ENCODE results near the gene CSNK2A2.
A peak's percentile ranks its signal among the peaks of the same experiment; 100 is the strongest.

The CSNK2A2 gene

DNA sequence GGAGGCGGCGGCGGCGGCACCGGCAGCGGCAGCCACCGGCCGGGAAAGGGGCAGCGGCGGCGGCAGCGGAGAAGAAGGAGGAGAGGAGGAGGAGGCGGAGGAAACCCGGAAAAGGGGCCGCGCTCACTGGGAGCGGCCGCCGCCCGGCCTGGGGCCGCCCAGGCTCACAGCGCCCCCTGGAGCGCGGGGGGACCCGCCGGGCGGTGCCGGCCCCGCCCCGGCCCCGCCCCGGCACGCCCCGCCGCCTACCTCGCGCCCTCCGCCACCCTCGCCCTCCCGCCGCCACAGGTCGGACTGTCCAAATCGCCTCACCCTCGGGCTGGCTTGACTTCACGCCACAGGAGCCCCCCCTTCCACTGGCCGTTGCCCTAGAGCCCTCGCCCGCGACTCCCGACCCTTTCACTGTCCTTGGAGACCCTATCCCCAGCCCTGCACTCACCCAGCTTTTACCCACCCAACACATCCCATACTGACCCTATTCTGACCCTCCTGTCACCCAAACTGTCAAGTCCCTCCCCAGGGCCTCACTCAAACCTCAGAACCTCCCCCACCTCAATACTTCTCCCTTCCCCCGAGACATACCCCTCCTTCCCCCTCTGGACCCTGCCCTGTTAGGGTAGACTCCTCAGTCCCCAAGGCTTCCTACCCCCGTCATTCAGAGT, at the start of gene CSNK2A2:
TSS of gene CSNK2A2 (minus strand) at position 85 of the 662 bp plus-strand sequence. CDS start 370 bp downstream, outside the sequence.
- DNase-seq, result peak; percentile 66 to 71

DNA sequence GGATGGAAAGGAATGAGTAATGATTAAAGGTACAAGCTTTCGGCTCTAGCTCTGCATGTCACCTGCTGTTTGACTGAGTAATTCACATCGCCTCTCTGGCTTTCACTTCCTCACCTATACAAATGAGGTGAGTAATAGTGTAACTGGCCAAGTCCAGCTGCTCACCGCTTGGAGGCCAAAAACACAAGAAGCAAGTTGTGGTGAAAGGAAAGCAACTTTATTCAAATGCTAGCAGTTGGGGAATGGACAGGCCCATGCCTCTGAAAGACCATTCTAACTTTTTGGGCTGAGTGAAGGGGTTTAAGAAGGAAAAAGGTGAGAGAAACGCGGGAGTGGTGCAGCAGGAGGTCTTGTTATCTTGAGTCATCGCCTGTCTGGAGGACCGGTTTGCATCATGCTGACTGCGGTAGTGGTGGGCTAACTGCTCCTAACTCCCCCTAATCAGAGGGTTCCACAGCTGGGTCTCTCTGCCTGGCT, 45.7 kb upstream of the CSNK2A2 start:
- no peak for DNase-seq

DNA sequence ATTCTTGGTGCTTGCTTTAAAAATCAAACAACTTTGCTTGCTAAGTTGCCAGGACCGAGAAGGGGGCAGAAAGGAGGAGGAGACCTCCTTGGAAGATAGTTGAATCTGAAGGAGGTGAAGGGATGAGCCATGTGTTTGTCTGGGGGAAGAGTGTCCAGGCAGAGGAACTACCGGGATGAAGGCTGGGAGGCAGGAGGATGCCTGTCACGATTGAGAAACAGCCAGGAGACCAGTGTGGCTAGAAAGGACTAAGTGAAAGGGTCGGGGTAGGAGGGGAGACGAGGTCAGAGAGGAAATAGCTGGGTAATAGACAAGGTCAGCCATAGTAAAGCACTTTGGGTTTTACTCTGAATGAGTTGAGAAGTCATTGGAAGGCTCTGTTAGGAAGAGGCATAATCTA, 38.9 kb upstream of the CSNK2A2 start:
- DNase-seq, result no peak

DNA sequence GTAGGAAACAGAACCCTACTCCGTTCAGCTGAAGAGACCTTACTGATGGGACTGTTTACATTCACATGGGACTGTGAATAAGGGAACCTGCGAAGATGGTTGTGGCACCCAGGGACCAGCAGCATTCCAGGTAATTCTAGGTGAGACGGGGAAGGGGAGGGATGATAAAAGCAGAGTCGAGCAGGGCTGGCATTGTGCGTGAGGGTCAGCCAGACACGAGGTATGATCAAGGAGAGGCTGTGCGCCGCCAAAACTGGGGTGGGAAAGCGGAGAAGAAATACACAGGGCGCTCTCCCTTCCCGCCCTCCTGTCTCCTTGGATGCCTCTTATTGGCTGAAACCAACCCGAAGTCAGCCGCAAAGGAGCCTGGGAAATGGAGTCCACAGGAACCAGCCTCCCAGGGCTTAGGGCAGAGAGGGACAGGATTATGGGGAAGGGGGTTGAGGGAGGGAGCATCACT, 38.4 kb upstream of the CSNK2A2 start:
- DNase-seq, result peak; percentile 48 to 73

DNA sequence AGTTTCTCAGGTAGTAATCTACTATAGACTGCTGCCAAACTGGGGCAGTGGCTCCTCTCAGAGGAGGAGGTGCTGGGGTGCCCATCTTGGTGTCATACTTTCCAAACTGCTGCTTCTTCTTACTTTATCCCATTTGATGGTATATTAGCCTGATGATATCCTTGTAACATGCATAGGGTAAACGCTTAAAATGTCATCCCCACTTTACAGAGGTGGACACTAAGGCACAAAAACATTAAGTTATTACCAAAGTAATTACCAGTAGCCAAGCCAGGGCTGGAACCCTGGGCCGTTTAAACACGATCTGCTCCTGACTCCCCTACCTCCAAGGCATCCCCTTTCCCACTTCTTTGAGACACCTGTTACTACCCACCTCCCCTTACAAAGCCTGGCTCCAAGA, 37.8 kb upstream of the CSNK2A2 start:
- DNase-seq, result no peak

DNA sequence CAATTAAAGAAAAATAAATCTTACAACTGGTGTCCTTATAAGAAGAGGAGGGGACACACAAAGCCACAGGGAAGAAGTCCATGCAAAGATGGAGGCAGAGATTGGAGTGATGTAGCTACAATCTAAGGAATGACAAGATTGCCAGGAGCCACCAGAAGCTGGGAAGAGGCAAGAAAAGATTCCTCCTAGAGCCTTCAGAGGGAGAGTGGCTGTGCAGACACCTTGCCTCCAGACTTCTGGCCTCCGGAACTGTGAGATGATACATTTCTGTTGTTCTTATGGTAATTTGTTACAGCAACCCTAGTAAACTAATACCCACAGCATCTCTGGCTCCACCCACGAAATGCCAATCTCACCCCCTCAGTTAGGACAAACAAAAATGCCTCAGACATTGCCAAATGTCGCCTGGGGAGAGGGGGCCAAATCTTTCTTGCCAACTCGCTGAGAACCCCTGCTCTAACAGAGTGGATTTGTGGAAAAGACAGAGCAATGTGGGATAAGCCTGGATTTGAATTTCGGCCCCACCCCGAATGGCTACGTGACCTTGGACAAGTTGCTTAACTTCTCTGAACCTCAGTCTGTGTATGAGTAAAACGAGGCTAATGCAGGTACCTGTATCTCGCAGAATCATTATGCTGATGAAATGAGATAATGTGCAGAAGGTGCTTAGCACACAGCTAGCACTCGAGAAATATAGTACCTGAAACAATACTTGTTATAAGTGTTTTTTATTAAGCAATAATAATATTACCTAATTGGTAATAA, 37.1 kb upstream of the CSNK2A2 start:
- no peak for DNase-seq

DNA sequence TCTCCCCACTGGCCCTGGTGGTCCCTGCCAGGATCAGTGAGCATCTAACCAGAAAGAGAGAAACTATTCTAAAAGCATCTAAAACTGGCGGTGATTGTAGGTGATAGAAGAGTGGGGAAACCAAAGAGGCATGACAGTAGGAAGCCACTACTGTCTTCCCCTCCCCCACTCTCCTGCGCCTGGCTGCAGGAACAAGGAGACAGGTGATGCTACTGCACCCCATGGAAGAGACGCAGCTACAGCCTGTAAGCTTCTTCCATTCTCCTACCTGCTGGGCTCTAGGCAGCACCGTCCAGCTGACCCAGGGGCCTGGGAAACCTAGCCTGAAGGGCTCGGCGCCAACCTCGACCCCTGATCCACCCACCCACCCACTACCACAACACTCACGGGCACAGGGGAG, 32.4 kb upstream of the CSNK2A2 start:
- DNase-seq, result no peak

DNA sequence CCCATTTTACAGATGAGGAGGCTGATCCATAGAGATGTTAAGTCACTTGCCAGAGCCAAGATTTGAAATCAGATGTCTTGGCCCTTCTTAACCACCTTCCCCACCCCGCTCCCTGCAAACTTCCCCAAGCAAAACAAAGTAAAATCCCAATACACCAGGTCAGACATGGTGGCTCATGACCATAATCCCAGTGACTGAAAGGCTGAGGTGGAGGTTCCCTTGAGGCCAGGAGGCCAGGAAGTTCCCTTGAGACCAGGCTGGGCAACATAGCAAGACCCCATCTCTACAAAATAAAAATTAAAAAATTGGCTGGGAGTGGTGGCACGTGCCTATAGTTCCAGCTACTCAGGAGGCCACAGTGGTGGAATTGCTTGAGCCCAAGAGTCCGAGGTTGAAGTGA, 28.9 kb upstream of the CSNK2A2 start:
- DNase-seq, result no peak

DNA sequence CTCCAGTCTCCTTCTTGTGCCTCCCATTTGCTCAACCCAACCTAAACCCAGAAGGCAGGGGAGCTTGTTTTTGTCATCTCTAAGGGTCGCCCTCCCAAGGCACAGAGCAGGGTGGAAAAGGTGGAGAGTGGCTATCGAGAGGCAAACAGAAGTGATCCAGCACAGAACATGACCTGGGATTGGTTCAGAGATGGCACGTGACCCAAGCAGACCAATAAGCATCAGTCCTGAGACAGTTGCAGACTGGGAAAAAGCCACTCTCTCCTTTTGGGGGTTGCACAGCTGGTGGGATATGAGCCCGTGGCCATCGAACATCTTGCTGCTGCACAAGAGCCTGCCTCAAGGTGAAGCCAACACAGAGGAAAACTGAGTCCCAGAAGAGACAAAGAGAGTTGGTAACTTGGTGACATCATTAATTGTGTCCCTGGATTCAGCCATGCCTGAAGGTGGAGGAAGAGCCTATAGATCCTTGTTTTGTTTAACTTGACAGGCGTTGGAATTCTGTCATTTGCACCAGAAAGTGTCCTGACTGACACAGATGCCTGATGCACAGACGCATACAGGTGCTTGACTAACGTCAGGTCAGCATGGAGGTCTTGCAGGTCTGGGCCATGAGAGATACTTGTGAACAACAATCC, 28.2 kb upstream of the CSNK2A2 start:
- DNase-seq, result no peak

DNA sequence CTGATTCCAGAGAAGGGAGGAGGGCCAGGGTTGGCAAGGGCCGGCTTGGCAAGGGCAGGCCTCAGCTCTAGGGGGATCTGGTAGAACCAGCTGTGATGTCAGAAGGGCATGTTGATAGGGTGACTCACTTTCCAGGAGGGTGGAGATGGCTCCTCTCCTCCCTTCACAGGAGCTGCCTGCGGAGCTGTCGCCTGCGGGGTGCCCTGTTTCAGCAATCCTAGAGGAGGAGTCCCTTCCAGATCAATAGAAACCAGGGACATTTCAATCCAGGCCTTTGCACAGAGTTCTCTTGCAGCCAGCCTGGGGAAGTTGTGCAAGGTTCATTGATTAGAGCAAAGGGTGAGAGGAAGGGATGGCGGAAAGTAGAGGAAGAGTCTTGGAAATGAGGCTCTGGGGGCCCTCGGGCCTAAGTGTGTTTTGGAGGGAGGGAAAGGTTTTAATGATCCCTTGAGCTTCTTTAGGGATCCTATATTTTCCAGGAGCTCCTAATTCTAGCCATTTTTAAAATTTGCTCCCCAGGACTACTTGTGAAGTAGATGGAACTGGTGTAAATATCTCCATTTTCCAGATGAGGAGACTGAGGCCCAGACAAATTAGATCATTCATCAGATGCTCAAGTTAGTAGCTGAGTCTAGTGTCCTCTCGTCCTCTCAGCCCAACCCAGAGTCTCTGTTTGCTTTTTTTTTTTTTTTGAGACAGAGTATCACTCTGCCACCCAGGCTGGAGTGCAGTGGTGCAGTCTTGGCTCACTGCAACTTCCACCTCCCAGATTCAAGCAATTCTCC, 24.8 kb upstream of the CSNK2A2 start:
- DNase-seq, result no peak

DNA sequence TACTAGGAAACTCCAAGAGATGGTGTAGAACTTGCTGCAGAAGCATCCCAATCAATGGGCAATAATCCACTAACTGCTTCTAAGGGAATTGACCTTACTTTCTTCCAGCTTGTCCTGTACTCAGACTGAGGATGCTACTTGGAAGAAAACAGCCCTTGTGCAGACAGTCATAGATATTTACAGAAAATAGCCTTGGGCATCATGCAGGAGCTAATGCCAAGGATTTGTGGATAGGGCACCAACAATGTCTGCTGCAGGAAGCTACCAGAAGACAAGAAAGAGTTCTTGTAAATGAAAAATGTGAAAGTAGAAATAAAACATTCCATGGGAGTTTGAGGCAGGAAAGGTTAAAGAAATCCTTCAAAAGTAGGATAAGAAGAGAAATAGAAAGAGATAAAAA, 21.5 kb upstream of the CSNK2A2 start:
- DNase-seq, result no peak

DNA sequence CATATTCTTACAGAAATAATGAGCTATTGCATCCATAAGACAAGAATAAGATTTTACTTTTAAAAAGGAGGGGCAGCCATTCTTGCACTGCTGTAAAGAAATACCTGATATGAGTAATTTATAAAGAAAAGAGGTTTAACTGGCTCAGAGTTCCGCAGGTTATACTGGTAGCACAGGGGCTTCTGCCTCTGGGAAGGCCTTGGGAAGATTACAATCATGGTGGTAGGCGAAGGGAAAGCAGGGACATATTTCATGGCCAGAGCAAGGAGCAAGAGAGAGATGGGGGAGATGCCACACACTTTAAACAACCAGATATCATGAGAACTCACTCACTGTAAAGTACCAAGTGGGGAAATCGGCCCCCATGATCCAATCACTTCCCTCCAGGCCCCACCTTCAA, 20.9 kb upstream of the CSNK2A2 start:
- DNase-seq, result no peak

DNA sequence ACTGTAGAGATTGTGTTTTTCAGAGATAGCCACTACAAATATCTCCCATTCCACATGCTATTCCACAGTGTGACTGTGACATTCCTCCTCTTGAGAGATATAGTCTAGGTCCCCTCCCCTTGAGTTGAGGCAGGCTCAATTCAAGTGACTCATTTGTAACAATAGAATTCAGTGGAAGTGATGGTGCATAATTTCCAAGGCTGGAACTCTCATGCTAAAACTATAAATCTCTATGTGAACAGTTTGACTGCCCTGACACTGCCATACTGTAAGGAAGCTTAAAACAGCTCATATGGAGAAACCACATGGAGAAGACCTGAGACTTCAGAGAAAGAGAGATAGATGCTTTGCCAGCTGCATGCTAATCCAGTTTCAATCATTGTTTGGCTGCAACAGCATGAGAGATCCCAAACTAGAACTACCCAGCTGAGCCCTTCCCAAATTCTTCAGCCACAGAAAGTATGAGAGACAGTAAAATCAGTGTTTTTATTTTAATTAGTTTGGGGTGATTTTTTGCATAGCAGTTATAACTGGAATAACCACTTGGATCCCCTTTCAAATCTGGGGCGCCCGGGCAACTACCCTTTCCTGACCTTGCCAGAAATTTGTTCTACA, 19.5 kb upstream of the CSNK2A2 start:
- DNase-seq, result no peak

DNA sequence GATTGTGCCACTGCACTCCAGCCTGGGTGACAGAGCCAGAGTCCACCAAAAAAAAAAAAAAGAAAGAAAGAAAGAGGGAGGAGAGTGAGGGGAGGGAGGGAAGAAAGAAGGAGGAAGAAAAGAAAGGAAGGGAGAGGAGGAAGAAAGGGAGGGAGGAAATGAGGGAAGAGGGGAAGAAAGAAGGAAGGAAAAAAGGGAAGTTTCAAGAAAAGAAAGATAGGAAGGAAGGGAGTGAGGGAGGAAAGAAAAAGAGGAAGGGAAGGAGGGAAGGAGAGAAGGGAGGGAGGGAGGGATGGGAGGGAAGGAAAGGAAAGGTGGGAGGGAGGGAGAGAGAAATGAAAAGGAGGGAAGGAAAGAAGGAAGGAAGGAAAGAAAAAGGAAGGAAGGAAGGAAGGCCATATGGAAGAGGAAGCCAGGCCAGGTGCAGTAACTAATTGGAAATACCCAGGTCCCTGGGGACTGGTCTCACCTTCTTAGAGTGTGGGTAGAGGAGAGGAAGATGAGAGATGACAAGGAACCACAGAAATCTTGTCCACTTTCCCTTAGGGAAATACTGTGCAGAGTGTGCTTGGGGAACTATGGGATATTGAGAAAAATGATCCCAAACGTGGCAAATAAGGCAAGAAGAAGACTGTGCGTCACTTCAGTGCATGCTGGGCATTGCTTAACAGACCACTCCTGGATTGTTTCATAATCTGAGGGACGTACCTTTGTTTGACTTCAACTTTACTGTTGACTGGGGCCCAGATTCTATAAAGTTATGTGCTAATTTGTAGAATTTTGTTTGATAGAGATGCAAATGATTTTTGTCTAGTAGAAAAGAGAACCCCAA, 15.1 kb upstream of the CSNK2A2 start:
- no peak for DNase-seq

DNA sequence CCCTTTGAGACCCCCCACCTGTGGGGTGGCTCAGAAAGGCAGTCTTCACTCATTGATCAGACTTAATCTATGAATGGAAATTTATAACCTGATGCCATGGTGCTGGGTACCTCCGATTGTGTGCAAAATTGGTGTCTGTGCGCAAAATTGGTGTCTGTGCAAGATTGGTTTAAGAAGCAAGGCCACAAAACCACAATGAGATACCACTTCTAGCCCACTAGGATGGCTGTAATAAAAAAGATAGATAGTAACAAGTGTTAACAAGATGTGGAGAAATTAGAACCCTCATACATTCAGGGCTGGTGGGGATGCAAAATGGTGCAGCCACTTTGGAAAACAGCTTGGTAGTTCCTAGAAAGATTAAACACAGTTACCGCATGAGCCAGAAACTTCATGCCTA, 13.9 kb upstream of the CSNK2A2 start:
- DNase-seq, result no peak

DNA sequence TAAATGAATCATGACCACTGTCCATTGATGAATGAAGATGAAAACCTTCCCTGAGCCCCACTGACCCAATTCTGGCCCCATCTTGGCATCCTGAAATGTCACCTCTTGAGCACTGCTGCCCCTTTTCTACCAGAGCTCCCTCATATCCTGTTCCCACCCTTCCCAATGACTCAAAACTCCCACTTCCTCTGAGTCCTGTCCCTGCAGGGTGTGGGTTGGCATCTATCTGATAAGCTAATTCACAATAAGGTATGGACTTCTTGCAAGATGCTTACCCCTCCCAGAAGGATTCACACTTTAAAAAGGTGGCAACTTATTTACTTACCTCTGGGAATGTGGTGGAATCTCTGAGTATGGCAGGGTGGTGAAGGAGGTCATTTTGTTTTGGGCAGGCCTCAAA, 13.3 kb upstream of the CSNK2A2 start:
- no peak for DNase-seq

DNA sequence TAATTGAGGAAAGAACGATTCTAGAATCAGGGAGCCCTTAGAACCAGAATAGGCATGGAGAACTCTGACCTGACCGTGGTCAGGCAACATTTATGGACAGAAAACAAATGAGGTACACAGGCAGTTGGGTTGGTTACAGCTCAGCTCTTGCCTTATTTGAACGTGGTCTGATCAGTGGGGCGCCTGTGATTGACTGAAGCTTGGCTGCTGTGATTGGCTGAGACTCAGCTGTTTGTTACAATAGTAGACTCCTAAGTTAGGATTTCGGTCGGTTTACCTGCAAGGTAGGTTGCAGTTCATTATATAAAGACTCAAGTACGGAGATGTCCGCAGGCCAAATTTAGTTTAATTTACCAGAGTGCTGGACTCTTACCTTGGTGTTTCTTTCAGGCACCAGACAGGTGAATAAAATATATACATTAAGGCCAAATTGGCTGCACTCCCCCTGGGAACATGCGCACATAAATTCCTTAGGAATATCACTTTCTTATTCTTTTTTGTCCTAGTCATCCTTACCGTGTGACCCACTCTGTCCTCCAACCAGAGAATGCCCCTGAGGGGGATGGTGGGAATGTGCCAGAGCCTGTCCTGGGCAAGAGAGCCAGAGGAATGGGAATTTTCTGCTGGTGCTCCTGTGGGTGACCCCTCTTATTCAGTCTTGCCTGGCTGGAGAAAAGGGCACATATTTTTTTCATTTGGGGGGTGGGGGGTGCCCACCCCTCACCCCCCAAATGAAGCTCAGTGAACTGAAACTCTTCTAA, 7.5 kb upstream of the CSNK2A2 start:
- DNase-seq, result no peak

DNA sequence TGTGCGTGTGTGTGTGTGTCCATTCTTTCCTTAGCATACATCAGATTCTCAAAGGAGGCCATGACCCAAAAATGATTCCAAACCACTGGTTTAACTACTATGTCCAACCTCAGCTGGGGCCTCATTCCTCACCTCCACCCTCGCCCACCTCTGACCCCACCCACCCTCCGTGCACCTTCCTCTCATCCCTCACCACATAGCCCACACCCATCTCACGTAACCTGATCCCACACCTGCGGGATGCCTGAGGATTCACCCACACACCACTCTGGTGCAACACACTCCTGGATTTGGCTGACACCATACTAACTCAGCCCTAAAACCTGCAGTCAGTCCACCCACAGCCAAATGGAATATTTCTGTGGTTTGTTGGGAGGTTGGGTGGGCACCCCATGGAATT, 3.3 kb upstream of the CSNK2A2 start:
- DNase-seq, result no peak

DNA sequence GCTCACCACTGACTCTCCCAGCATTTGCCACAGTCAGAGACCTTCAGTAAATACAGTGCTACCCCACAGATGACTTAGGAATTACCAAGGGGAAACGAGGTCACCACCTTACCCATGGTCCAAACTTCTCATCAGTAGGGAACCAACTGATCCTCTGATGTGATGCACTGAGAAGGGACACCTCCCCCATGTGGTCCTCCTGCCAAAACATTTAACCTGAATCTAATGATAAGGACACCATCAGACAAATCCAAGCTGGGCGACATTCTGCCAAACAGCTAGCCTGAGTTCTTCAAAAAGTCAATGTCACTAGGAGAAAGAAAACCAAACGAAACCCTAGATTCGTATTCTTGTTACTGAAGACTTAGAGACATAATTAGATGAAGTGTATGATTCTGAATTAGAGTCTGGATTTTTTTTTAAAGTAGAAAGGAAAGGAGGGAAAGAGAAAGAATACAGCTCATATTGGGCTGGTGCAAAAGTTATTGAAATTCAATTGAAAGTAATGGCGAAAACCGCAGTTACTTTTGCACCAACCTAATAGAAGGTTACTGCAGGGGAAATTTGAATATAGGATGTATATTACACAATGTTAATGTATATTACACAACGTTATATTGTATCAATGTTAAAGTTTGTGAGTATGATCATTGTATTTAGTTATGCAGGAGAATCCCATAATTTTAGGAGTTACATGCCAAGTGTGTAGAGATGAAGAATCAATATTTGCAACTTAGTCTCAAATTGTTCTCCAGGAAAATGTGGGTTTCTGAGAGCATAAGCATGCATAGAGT, 2.3 kb upstream of the CSNK2A2 start:
- DNase-seq, result no peak

DNA sequence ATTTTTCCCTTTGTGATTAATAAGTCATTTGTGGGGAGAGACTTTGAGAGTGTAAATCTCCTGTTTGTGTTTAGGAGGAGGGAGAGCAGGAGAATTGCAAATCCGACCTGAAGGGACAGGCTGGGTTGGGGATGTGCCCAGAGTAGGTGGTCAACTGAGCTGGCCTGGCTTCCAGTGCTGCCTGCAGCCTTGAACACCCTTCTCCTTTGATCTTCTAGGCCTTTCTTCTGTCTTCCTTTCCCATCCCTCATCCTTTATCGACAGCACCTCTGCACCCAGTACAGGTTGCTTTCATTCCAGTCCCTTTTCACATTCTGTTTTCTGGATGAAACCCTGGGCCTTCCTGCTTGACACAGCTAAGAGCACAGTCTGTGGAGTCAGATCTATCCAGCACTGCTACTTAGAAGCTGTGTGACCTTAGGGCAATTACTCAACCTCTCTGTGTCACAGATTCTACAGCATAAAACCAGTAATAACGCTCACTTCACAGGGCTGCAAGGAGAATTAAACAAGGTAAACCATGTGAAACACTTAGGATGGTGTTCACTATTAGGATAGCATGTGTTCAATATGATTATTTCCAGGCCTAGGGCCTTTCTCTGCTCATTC, 1.0 kb upstream of the CSNK2A2 start:
- no peak for DNase-seq
